ENCODE data around the gene MEG3.

MEG3 gene

GRCh38 chr14:100881211-100882025, 55.5 kb downstream of the MEG3 start:
- DNase-seq (ENCODE audit: low read depth): no peak

- no peak for DNase-seq (ENCODE audit: low read depth)
These were observed 56.4 kb downstream of the MEG3 start for GRCh38 chr14:100882026-100882967.

DNA sequence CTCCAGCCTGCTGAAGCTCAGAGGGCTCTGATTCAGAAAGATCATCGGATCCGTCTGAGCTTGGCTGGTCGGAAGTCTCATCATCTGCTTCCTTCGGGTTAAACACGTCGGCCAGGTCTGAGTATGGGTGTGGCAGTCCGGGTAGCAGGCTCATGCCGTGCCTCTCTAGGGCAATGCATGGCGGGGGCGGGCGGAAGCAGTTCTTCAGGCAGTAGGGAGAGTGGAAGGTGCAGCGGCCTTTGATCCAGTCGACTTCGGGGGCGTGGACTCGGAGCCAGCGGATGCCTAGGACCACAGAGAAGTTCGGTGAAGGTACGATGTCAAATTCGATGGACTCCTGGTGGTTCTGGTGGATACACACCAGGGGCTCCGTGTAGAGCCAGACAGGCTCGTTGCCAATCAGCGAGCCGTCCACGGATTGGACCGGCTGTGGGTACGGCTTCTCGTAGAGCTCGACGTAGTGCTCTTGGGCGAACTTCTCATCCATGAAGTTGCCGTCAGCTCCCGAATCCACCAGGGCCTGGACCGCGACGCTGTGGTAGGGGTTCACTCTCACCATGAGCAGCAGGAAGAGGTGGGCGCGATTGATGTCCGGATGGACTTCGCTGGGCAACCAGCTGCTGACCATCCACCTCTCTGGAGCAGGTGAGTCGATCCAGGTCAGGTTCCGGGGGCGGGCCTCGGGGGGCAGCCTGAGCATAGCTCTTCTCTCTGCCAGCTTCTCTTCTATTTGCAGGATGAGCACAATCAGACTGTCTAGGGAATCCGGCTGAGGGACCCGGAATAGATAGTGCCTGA, 57.3 kb downstream of the MEG3 start:
- DNase-seq (ENCODE audit: low read depth): no peak

- no peak for DNase-seq (ENCODE audit: low read depth)
These were observed 57.8 kb downstream of the MEG3 start for GRCh38 chr14:100883789-100884101.

DNA sequence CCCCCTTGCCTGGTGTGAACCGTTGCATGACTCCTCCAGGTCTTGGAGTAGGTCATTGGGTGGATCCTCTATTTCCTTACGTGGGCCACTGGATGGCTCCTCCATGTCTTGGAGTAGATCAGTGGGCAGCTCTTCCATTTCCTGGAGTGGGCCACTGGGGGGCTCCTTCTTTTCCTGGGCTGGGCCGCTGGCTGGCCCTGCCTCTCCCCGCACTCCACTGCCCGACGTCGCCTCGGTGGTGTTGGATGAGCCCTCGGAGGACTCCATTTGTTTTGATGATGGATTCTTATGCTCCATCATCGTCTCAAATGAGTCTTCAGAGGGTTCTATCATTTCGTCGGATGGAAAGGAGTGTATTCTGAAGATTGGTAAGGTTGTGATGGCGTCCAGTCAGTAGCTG, 58.5 kb downstream of the MEG3 start:
- no peak for DNase-seq (ENCODE audit: low read depth)

DNA sequence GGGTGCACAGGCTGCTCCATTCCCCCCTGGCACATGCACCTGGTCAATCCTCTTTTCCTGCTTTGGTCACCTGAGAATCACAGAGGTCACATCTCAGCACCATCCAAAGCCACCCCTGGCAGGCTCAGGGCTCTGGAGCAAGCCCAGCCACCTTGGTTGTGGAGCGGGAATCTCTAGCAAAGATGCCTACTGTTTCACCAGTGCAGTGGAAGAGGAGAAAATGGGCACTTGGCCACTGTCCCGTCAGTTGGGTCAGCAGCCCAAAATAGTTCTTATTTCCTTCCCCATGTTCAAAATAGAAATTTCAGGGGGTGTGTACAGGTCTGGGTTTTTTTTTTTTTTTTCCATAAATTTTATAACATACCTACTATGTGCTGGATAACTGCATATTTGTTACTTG, 59.3 kb downstream of the MEG3 start:
- DNase-seq (ENCODE audit: low read depth): no peak

DNA sequence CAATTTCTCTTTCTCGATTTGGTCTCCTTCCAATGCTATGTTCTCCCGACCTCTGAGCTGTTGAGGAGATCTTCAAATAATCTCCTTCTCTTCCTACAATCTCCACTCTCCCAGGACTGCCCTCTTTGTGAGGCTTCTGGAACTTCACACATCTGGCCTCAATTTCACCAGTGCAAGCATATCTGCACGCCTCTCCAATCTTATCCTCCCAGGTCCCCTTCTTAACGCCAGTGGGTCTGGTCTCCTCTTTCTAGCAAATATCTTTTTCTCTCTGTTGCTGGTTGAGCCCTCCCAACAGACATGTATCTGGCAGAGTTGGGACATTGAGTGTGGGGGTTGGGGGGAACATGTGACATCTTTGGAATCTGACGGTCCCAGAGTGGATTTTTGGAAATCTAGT, 59.7 kb downstream of the MEG3 start:
- DNase-seq (ENCODE audit: low read depth): no peak

DNA sequence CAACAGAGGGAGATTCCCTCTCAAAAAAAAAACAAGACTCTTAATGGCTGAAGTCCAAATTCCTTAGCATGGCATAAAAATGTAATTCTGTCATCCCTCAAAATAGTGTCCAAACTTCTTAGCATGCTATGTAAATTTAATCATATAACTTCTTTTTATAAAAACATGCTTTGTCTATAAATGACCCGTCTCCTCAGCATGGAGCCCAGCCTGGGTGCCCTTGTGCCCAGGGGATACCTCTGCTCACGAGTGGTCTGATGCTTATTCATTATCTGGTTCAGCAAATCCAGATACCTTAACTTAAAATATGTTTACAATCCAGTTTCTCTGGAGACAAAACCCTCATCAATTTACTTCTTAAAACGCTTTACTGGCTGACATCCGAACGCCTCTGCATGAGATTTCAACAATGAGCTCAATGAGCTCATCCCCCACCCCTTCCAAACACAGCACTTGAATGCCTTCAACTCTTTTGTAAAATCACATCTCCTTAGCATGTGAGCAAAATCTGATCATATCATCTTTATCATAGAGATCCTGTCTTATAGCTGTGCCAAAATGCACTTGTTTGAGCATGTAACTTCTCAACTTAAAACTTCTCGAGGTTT, 61.9 kb downstream of the MEG3 start:
- DNase-seq (ENCODE audit: low read depth): no peak

DNA sequence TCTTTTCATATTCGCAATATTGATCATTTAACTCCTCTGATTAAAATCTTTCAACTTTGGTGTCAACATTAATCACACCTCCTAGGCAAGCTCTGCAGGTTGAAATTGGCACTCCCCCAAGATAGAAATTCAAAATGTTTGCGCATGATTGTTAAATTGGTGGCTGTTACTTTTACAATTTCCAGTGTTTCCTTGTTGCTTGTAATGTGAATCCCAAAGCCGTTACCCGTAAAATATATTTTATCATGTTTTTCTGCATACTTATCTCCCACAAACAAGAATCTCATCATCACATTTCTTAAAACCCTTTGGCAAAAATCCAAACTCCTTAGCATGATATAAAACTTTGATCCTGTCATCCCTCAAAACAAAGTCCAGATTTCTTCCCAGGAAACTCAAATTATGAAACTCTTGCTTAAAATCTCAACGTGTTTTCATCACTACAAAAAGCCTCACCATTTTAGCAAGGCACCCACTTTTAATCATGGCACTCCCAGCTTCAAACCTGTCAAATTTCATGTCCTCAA, 62.9 kb downstream of the MEG3 start:
- no peak for DNase-seq (ENCODE audit: low read depth)

- DNase-seq (ENCODE audit: low read depth): no peak
These were observed 63.7 kb downstream of the MEG3 start for GRCh38 chr14:100889641-100890040.

DNA sequence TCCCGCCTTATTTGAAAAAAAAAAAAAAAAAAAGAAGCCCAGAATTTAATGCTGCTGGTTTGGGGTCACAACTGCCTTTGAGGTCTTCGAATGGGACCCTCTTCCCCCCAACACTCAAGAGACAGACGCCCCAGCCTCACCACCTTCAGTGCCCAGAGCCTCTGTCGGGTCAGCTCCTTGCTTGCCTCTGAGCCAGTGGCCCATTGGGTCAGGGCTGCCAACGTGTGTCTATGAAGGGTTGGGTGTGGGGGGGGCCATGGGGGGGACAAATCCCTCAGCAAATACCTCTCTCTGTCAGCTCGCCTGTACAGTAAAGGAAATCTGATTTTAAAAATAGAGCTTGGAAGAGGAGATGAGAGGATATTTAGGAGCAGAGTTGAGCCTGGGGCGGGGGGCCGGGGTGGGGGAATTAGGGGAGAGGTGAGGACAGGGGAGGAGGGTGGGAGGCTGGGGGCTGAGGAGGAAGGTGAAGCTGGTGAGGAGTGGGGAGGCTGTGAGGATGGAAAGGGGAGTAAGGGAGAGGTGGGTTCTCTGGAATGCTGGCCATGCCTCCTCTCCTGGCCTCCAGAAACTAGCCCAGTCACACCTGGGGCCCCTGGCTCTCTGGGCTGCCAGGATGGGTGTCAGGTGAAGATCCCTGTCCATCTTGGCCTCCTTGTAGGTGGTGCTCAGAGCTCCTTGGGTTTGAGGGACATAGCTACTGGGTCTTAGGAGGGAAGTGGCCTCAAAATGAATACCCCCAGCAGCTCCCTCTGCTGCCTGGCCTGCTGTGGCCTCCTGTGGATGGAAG, 64.3 kb downstream of the MEG3 start:
- DNase-seq (ENCODE audit: low read depth): no peak

GRCh38 chr14:100891051-100891450, 65.1 kb downstream of the MEG3 start:
- no peak for DNase-seq (ENCODE audit: low read depth)

- no peak for DNase-seq (ENCODE audit: low read depth)
These were observed 65.9 kb downstream of the MEG3 start for GRCh38 chr14:100891501-100892445.

DNA sequence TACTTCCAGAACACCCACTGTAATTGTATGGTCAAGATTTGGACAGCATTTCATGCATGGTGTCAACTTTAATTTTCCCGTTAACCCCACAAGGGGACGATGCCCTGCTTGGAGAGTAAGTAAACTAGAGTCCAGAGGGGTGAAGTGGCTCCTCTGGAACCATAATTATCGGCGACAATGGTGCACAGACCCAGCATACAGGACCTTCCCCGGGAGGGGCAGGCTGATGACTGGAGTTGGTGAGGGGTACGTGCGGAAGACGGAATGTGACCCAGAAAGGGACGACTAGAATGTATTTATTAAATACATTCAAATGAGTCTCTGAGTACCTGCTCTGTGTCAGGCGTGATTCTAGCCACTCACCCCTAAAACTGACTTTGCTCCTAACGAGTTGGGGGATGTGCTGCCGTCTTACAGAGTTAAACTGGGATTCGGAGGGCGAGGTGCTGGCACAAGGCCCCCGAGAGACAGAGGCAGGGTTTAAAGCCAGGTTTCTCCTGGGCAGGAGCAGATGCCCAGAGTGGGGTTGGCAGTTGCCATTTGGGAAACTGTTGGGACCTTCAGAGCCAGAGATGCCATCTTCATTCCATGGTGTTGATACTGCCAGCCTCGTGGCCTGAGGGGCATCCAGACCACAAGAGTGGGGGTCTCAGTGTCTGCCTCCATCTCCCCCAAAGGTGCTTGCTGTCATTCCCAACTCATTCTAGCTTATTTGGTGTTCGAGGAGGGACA, 66.7 kb downstream of the MEG3 start:
- DNase-seq (ENCODE audit: low read depth): no peak

DNA sequence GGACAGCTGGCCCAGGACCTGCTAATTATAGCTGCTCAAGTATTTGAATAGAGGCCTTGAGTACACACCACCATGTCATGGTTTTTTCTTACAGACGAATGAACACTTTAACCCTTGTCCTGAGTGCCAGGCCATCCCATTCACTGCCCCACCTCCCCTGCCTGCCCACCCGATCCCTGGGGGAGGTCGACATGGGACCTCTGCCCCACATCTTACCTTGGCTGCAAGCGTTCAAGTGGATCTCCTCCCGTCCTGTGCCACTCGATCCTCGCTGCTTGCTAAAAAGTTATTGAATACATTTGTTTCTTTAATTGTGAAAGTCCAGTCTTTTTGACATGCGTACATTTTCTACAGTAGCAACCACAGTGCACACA, 67.3 kb downstream of the MEG3 start:
- DNase-seq (ENCODE audit: low read depth): no peak

- no peak for DNase-seq (ENCODE audit: low read depth)
These were observed 67.8 kb downstream of the MEG3 start for GRCh38 chr14:100893760-100894159.

DNA sequence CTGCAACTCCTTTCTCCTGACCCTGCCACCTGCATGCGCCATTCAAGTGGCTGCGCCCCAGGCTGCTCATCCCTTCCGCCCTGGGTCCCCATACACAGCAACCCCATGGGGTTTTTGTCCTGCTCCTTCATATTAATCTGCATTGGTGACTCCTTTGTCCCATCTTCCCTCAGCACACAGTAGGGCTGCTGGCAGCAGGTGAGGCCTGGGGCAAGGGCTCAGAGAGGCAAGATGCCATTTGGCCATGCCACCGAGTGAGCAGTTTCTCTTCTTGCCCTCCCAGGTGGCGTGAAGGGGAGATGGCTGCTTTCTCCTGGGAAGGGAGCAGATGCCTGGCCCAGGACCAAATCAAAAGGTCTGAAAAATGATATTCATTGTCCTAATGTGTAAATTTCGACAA, 68.5 kb downstream of the MEG3 start:
- DNase-seq (ENCODE audit: low read depth): no peak

GRCh38 chr14:100895411-100895810, 69.5 kb downstream of the MEG3 start:
- no peak for DNase-seq (ENCODE audit: low read depth)

- no peak for DNase-seq (ENCODE audit: low read depth)
These were observed 70.6 kb downstream of the MEG3 start for GRCh38 chr14:100896369-100897060.

Measured in stimulated activated CD8-positive, alpha-beta memory T cell treated with anti-CD3 and anti-CD28 coated beads, Interleukin-7, amount 100 ng/mL, for 24 hours (primary cell).